Hematopoietic multipotent progenitor cell treated with erythropoietin and hydrocortisone succinate and interleukin-3 and kit ligand, for 6 days (in vitro differentiated cells): ENCODE measurements around the gene RAB6D.
A peak's percentile ranks its signal among the peaks of the same experiment; 100 is the strongest.
"Not testable (repeated sequence)": the region's sequence is repeated elsewhere in the genome, so short reads cannot be mapped to it uniquely, and the experiment has no call there.

Experiments used
- DNase-seq: peaks from one replicate; pipeline ENCODE4 v3.0.0-alpha.2; 2015

RAB6D gene

GRCh38 chr2:131363703-131364186, at the start of gene RAB6D:
Gene RAB6D (minus strand): TSS chr2:131364168. CDS start chr2:131363720, 448 bp downstream.
- DNase-seq: not testable (repeated sequence)

- peak; percentile 79 for DNase-seq
These were observed 49.3 kb upstream of the RAB6D start for GRCh38 chr2:131413148-131413747.

GRCh38 chr2:131410173-131410572, 46.2 kb upstream of the RAB6D start:
- DNase-seq: no peak

DNA sequence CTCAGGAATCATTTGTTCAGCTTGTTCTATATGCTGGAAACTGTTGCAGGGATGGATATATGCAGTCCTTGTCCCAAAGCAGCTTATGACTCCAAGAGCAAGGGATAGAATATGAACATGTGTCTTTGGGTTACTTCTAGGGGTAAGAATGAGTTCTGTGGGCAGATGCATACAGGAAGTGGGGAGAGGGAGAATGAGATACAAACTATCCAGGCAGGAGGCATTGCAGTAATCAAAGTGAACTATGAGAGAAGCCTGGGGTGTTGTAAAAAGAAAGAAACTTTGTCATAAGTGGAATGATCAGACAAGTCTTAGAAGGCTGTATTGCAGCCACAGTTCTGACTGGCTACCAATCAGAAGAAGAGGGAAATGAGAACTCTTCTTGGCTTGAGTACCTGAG, 44.8 kb upstream of the RAB6D start:
- no peak for DNase-seq

GRCh38 chr2:131408207-131408606, 44.2 kb upstream of the RAB6D start:
- DNase-seq: no peak

- DNase-seq: no peak
These were observed 40.8 kb upstream of the RAB6D start for GRCh38 chr2:131404753-131405152.

GRCh38 chr2:131402320-131403039, 38.5 kb upstream of the RAB6D start:
- DNase-seq: no peak

- DNase-seq: no peak
These were observed 36.9 kb upstream of the RAB6D start for GRCh38 chr2:131400849-131401248.

- not testable (repeated sequence) for DNase-seq
These were observed 36.5 kb upstream of the RAB6D start for GRCh38 chr2:131400441-131400840.

DNA sequence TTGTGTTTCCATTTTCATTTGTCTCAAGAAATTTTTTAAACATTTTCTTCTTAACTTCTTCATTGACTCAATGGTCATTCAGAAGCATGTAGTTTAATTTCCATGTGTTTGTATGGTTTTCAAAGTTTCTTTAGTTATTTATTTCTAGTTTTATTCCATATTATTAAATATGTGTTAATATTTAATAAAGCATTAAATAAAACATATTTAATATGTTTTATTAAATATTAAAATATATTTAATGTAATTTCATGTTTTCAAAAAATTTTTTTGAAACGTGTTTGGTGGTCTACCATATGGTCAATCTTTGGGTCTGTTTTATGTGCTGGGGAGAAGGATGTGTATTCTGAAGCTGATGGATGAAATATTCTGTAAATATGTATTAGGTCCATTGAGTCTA, 32.2 kb upstream of the RAB6D start:
- not testable (repeated sequence) for DNase-seq

GRCh38 chr2:131395024-131395645, 31.2 kb upstream of the RAB6D start:
- not testable (repeated sequence) for DNase-seq

- DNase-seq: peak; percentile 42
These were observed 30.4 kb upstream of the RAB6D start for GRCh38 chr2:131394147-131394931.

DNA sequence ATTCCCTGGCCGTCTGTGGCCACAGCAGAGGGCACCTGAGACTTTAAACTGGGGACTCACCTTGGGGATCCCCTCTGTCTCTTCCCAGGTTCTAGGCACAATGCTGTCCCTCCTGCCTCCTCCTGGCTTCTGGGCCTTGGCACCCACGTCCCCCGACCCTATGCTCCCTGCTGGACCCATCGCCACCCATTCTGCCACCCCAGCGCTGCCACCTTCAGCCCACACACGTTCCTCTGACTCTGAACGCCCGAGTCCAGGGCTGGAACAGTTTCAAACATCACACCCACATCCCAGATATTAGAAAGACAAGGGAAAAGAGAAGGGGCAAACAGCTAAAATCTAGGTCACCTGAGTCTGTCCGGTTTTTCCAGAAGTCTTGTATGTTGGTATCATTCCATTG, 28.0 kb upstream of the RAB6D start:
- DNase-seq: not testable (repeated sequence)

- not testable (repeated sequence) for DNase-seq
These were observed 27.5 kb upstream of the RAB6D start for GRCh38 chr2:131391471-131391870.

GRCh38 chr2:131390495-131391130, 26.6 kb upstream of the RAB6D start:
- DNase-seq: not testable (repeated sequence)

DNA sequence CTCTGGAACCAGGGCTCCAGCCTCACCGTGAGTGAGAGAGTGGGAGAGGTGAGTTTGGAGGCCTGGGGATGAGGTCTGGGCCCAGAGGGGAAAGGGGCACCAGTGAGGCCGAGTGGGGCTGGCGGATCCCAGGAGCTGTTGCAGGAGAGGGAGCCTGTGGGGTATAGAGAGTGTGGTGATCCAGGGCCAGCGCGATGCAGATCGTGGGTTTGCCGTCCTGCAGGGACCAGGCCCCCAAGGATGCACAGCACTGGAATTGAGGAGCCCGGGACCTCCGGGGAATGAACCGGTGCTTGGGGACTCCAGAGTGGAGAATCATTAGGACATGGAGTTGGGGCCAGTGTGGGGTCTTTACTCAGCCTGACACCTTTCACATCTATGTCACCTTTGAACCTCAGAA, 25.7 kb upstream of the RAB6D start:
- DNase-seq: no peak

DNA sequence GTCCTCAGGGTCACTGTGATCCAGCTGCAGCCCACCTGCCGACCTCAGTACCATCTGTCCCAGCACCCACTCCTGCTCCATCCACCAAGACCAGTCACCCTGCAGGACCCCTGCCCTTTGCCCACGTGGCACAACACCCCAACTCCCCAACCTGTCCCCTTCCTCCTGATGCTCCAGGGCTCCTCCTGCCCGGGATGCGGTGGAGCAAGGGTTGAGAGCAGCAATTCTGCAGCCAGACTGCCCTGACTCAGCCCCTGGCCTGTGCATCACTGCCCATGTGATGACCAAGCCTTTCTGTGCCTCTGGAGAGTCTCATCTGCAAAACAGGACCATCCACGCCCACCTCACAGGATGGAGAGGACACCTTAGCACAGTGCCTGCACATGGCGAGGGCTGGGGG, 24.9 kb upstream of the RAB6D start:
- not testable (repeated sequence) for DNase-seq

DNA sequence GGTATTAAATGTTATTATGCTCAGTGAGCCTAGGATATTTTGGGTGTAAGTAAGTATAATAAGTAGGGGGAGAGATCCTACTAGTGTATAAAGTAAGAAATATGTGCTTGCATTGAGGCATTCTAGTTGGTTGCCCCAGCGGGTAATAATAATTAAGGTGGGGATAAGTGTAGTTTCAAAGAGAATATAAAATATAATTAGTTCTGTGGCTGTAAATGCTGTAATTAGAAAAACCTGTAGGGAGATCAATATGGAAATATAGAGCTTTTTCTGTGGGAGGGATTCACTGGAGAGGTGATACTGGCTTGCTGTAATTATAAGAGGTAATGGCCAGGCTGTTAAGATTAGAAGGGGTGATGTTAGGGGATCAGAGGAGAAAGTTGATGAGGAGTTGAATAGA, 9.1 kb upstream of the RAB6D start:
- not testable (repeated sequence) for DNase-seq

- DNase-seq: no peak
These were observed 6.0 kb upstream of the RAB6D start for GRCh38 chr2:131369954-131370353.

- DNase-seq: not testable (repeated sequence)
These were observed 4.6 kb upstream of the RAB6D start for GRCh38 chr2:131368493-131369066.

GRCh38 chr2:131367352-131367751, 3.4 kb upstream of the RAB6D start:
- DNase-seq: no peak

- no peak for DNase-seq
These were observed 2.7 kb upstream of the RAB6D start for GRCh38 chr2:131366643-131367042.
